GM23338 (cell line): ENCODE data around the gene BDKRB1.

Experiments used
- CREB1 ChIP-seq: fragments of 250-450 bp; sonication (Bioruptor Pico); IDR thresholded peaks from 2 replicates; pipeline ENCODE4 v1.5.0; 2020; ENCODE audit warnings: low read depth, mild to moderate bottlenecking, moderate library complexity
- EZH2 ChIP-seq: fragments of 200-600 bp; sonication (generic); IDR thresholded peaks from one replicate; pipeline ENCODE4 v1.8.0; 2017; ENCODE audit warnings: antibody characterized with exemption, mild to moderate bottlenecking, low read depth; ENCODE audit not compliant: unreplicated experiment
- EZH2phosphoT487 ChIP-seq: fragments of 200-600 bp; sonication (generic); IDR thresholded peaks from one replicate; pipeline ENCODE4 v1.8.1; 2018; ENCODE audit warnings: antibody characterized with exemption; ENCODE audit not compliant: unreplicated experiment
- JUNB ChIP-seq: IDR thresholded peaks from one replicate; pipeline ENCODE4 v1.6.1; 2016; ENCODE audit warnings: antibody characterized with exemption; ENCODE audit not compliant: unreplicated experiment
- POLR2AphosphoS5 ChIP-seq: IDR thresholded peaks from 2 replicates; pipeline ENCODE4 v1.6.1; 2016; ENCODE audit warnings: antibody characterized with exemption, low read depth
- TF ChIP-seq, protein P1 (sequence below), 2 experiments: fragments of 200-600 bp in 1 of 2; sonication (generic) in 1 of 2; conservative IDR thresholded peaks; 2 replicates each; pipeline versions ENCODE4 v1.5.1 to v1.6.1; 2016 to 2017; ENCODE audit warnings: antibody characterized with exemption in 2 of 2, low read depth in 2 of 2, mild to moderate bottlenecking in 2 of 2, moderate library complexity in 1 of 2
- TF ChIP-seq, protein P2 (sequence below): IDR thresholded peaks from one replicate; pipeline ENCODE4 v1.6.1; 2018; ENCODE audit warnings: antibody characterized with exemption; ENCODE audit not compliant: unreplicated experiment

DNA sequence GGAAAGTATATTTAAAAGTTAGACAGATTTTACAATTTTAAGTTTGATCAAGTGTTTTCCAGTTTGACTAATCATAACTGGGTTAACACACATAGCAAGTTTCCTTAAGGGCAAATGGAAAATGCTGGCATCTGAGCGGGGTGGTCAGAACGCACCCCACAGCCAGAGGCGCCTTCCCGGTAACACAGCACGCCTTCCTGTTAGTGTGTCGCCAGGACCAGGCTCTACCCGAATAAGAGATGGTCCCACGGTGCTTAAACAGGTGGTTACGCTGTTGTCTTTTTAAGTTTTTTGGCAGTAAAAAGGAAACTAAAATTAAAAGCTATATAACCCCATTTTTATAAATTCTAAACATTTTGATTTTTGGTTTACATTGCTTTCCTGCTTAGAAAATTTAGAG is 28.0 kb downstream of the BDKRB1 start:
- no peak for TF ChIP-seq JUNB
- TF ChIP-seq, protein P1, sequence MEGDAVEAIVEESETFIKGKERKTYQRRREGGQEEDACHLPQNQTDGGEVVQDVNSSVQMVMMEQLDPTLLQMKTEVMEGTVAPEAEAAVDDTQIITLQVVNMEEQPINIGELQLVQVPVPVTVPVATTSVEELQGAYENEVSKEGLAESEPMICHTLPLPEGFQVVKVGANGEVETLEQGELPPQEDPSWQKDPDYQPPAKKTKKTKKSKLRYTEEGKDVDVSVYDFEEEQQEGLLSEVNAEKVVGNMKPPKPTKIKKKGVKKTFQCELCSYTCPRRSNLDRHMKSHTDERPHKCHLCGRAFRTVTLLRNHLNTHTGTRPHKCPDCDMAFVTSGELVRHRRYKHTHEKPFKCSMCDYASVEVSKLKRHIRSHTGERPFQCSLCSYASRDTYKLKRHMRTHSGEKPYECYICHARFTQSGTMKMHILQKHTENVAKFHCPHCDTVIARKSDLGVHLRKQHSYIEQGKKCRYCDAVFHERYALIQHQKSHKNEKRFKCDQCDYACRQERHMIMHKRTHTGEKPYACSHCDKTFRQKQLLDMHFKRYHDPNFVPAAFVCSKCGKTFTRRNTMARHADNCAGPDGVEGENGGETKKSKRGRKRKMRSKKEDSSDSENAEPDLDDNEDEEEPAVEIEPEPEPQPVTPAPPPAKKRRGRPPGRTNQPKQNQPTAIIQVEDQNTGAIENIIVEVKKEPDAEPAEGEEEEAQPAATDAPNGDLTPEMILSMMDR (conservative IDR thresholded peaks at IDR 0.05; ENCODE audit: low read depth in 2 of 2): no peak
- TF ChIP-seq EZH2: no peak
- no peak for TF ChIP-seq POLR2AphosphoS5
- TF ChIP-seq, protein P2, sequence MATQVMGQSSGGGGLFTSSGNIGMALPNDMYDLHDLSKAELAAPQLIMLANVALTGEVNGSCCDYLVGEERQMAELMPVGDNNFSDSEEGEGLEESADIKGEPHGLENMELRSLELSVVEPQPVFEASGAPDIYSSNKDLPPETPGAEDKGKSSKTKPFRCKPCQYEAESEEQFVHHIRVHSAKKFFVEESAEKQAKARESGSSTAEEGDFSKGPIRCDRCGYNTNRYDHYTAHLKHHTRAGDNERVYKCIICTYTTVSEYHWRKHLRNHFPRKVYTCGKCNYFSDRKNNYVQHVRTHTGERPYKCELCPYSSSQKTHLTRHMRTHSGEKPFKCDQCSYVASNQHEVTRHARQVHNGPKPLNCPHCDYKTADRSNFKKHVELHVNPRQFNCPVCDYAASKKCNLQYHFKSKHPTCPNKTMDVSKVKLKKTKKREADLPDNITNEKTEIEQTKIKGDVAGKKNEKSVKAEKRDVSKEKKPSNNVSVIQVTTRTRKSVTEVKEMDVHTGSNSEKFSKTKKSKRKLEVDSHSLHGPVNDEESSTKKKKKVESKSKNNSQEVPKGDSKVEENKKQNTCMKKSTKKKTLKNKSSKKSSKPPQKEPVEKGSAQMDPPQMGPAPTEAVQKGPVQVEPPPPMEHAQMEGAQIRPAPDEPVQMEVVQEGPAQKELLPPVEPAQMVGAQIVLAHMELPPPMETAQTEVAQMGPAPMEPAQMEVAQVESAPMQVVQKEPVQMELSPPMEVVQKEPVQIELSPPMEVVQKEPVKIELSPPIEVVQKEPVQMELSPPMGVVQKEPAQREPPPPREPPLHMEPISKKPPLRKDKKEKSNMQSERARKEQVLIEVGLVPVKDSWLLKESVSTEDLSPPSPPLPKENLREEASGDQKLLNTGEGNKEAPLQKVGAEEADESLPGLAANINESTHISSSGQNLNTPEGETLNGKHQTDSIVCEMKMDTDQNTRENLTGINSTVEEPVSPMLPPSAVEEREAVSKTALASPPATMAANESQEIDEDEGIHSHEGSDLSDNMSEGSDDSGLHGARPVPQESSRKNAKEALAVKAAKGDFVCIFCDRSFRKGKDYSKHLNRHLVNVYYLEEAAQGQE: no peak
- no peak for TF ChIP-seq CREB1 (CRISPR knock-in tag)
- TF ChIP-seq EZH2phosphoT487: no peak
